ENCODE data around the gene ASTN2.

DNA sequence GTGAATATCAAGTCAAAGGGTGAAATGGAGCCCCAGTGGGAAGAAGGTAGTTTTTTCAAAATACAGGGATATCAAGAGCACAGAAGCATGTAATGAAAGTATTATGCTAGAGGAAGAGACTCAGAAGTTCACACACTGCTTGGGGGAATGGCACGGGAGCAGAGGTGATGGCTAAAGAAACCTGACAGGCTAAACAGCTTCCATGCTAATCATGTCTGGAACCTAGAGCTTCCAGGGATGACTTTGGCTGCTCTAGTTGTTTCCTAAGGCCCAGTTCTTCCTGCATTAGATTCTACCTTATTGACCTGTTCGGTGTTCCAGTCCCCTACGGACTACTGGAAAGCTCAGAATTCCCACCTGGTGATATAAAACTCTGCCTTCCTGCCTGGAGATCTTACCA, 693.4 kb downstream of the ASTN2 start:
- TF ChIP-seq, protein P1, sequence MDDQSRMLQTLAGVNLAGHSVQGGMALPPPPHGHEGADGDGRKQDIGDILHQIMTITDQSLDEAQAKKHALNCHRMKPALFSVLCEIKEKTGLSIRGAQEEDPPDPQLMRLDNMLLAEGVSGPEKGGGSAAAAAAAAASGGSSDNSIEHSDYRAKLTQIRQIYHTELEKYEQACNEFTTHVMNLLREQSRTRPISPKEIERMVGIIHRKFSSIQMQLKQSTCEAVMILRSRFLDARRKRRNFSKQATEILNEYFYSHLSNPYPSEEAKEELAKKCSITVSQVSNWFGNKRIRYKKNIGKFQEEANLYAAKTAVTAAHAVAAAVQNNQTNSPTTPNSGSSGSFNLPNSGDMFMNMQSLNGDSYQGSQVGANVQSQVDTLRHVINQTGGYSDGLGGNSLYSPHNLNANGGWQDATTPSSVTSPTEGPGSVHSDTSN (IDR thresholded peaks at IDR 0.05): no peak
- TF ChIP-seq, protein P2, sequence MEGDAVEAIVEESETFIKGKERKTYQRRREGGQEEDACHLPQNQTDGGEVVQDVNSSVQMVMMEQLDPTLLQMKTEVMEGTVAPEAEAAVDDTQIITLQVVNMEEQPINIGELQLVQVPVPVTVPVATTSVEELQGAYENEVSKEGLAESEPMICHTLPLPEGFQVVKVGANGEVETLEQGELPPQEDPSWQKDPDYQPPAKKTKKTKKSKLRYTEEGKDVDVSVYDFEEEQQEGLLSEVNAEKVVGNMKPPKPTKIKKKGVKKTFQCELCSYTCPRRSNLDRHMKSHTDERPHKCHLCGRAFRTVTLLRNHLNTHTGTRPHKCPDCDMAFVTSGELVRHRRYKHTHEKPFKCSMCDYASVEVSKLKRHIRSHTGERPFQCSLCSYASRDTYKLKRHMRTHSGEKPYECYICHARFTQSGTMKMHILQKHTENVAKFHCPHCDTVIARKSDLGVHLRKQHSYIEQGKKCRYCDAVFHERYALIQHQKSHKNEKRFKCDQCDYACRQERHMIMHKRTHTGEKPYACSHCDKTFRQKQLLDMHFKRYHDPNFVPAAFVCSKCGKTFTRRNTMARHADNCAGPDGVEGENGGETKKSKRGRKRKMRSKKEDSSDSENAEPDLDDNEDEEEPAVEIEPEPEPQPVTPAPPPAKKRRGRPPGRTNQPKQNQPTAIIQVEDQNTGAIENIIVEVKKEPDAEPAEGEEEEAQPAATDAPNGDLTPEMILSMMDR (IDR thresholded peaks at IDR 0.05): no peak
- TF ChIP-seq NR3C1 (IDR thresholded peaks at IDR 0.05) (no peak), ZFP36 (IDR thresholded peaks at IDR 0.05; ENCODE audit: borderline replicate concordance, partially characterized antibody) (no peak), CHD4 (IDR thresholded peaks at IDR 0.05; ENCODE audit: borderline replicate concordance) (no peak)
